Colonic mucosa (tissue), 4 donors: ENCODE data around the gene SGCG. TPM values are rescaled to one million over a fixed set of nuclear protein-coding genes. Genes with fewer than 3 reads are reported as not detected.
"Not testable (repeated sequence)": the region's sequence is repeated elsewhere in the genome, so short reads cannot be mapped to it uniquely, and the experiment has no call there.

Experiments used
- DNase-seq: peaks from one replicate; pipeline ENCODE4 v3.0.0-alpha.2; 2020
- H3K27ac ChIP-seq: fragments of 200-600 bp; one replicate; pipeline ENCODE4 v1.8.0; 2021
- H3K27me3 ChIP-seq: fragments of 200-600 bp; one replicate; pipeline ENCODE4 v1.8.0; 2021
- H3K36me3 ChIP-seq: fragments of 200-600 bp; one replicate; pipeline ENCODE4 v1.8.0; 2021
- H3K4me1 ChIP-seq: fragments of 200-600 bp; one replicate; pipeline ENCODE4 v1.8.0; 2021; ENCODE audit warnings: mild to moderate bottlenecking
- H3K4me3 ChIP-seq: fragments of 200-600 bp; one replicate; pipeline ENCODE4 v1.8.0; 2021
- H3K9ac ChIP-seq, 2 donors: one replicate each; pipeline ENCODE4 v1.7.0; 2013; ENCODE audit warnings: control low read depth in 2 of 2, low read depth in 2 of 2, low read length in 2 of 2
- H3K9me3 ChIP-seq: fragments of 200-600 bp; one replicate; pipeline ENCODE4 v1.8.0; 2021
- CTCF ChIP-seq: fragments of 200-600 bp; IDR thresholded peaks from one replicate; pipeline ENCODE4 v1.8.0; 2022; ENCODE audit warnings: antibody characterized with exemption, mild to moderate bottlenecking
- intact Hi-C: fragments of 100-400 bp; cut with DNase I; formaldehyde crosslinking; loops from one replicate; pipeline ENCODE4 v1.14.1; 2022
- total RNA-seq, 2 donors: library from RNA; stranded (reverse); fragmentation: NEBNext Ultra II Directional in 1 of 2; extraction: Animal tissue kit (Norgen Biotek cat#: 25700) in 1 of 2; gene quantifications; one replicate each; pipeline ENCODE4 v1.2.1, GENCODE V29; 2021
- donor health status: healthy.
- donor health status: DM: no; HTN: no; CAD: no.
- donor health status: DM: no; HTN: no; CAD: no.

SGCG gene
- total RNA-seq, 2 donors from 2014 or later: 0.15 to 0.29 TPM

GRCh38 chr13:23288995-23289394 is 108.2 kb downstream of the SGCG start:
- no peak for DNase-seq
- no peak for TF ChIP-seq CTCF
- H3K4me1 ChIP-seq: no peaks in the 10 kb centered on the region
- no peak overlapping the region for H3K27ac ChIP-seq
- no peak overlapping the region for H3K9ac ChIP-seq
- H3K9me3 ChIP-seq: no peaks in the 10 kb centered on the region
- intact Hi-C loops: no loop called here
- no peaks in the 10 kb centered on the region for H3K36me3 ChIP-seq
- H3K27me3 ChIP-seq: no peaks in the 10 kb centered on the region
- H3K4me3 ChIP-seq: no peak overlapping the region

- Histone ChIP-seq H3K9ac (no peak overlapping the region), H3K36me3 (no peaks in the 10 kb centered on the region), H3K4me1 (no peaks in the 10 kb centered on the region), H3K4me3 (no peak overlapping the region), H3K27me3 (no peaks in the 10 kb centered on the region), H3K9me3 (no peaks in the 10 kb centered on the region), H3K27ac (no peak overlapping the region)
- intact Hi-C loops: no loop called here
- DNase-seq: no peak
- no peak for TF ChIP-seq CTCF
Observed at GRCh38 chr13:23289917-23290357, 109.2 kb downstream of the SGCG start.

- no peak overlapping the region for H3K4me3 ChIP-seq
- DNase-seq: no peak
- H3K9me3 ChIP-seq: no peaks in the 10 kb centered on the region
- H3K4me1 ChIP-seq: no peaks in the 10 kb centered on the region
- no peak for TF ChIP-seq CTCF
- H3K36me3 ChIP-seq: no peaks in the 10 kb centered on the region
- intact Hi-C loops: no loop called here
- no peak overlapping the region for H3K27ac ChIP-seq
- no peaks in the 10 kb centered on the region for H3K27me3 ChIP-seq
- no peak overlapping the region for H3K9ac ChIP-seq
Observed at GRCh38 chr13:23292586-23292985, 111.8 kb downstream of the SGCG start.

- H3K27ac ChIP-seq, H3K27me3 ChIP-seq, H3K4me3 ChIP-seq, intact Hi-C loops, DNase-seq, H3K36me3 ChIP-seq, H3K4me1 ChIP-seq, H3K9ac ChIP-seq, H3K9me3 ChIP-seq: not testable (repeated sequence)
Observed at GRCh38 chr13:23314837-23315236, 134.1 kb downstream of the SGCG start.

- intact Hi-C loops: no loop called here
- Histone ChIP-seq H3K27ac (no peak overlapping the region), H3K9ac (no peak overlapping the region), H3K27me3 (no peaks in the 10 kb centered on the region), H3K36me3 (no peaks in the 10 kb centered on the region), H3K4me1 (no peaks in the 10 kb centered on the region), H3K9me3 (no peaks in the 10 kb centered on the region), H3K4me3 (no peak overlapping the region)
- DNase-seq: no peak
- no peak for TF ChIP-seq CTCF
Observed at GRCh38 chr13:23319883-23320224, 139.1 kb downstream of the SGCG start.

- Histone ChIP-seq H3K27ac (no peak overlapping the region), H3K9ac (no peak overlapping the region), H3K27me3 (no peaks in the 10 kb centered on the region), H3K4me3 (no peak overlapping the region), H3K36me3 (no peaks in the 10 kb centered on the region), H3K9me3 (no peaks in the 10 kb centered on the region), H3K4me1 (no peaks in the 10 kb centered on the region)
- no peak for TF ChIP-seq CTCF
- intact Hi-C loops: no loop called here
- no peak for DNase-seq
Observed at GRCh38 chr13:23320926-23321534, 140.3 kb downstream of the SGCG start.
